Hepatocyte (in vitro differentiated cells): ENCODE results near the gene PRSS38.

ENCODE experiments used
- CTCF ChIP-seq: fragments of 200-600 bp; sonication (generic); IDR thresholded peaks from 2 replicates; pipeline ENCODE4 v1.5.1; 2016; ENCODE audit warnings: antibody characterized with exemption, mild to moderate bottlenecking; ENCODE audit not compliant: poor library complexity
- EZH2 ChIP-seq: fragments of 200-600 bp; sonication (generic); IDR thresholded peaks from 2 replicates; pipeline ENCODE4 v1.6.1; 2016; ENCODE audit warnings: antibody characterized with exemption, mild to moderate bottlenecking, borderline replicate concordance
- EZH2phosphoT487 ChIP-seq: fragments of 200-600 bp; sonication (generic); IDR thresholded peaks from one replicate; pipeline ENCODE4 v1.6.1; 2018; ENCODE audit warnings: antibody characterized with exemption, mild to moderate bottlenecking, low read depth, moderate library complexity; ENCODE audit not compliant: unreplicated experiment, severe bottlenecking

GRCh38 chr1:227870366-227870765, 54.9 kb downstream of the PRSS38 start:
- TF ChIP-seq EZH2 (no peak), CTCF (no peak), EZH2phosphoT487 (no peak)
